GM23338 (cell line): Measurements from ENCODE around the gene SYNE4.

Experiments
- CREB1 ChIP-seq: fragments of 250-450 bp; sonication (Bioruptor Pico); IDR thresholded peaks from 2 replicates; pipeline ENCODE4 v1.5.0; 2020; ENCODE audit warnings: low read depth, mild to moderate bottlenecking, moderate library complexity
- REST ChIP-seq: IDR thresholded peaks from one replicate; pipeline ENCODE4 v1.6.1; 2018; ENCODE audit warnings: antibody characterized with exemption; ENCODE audit not compliant: unreplicated experiment
- ZNF114 ChIP-seq: fragments of 250-450 bp; sonication (Bioruptor Pico); IDR thresholded peaks from 2 replicates; pipeline ENCODE4 v1.5.0; 2020; ENCODE audit warnings: mild to moderate bottlenecking, moderate library complexity
- ZNF462 ChIP-seq: fragments of 250-450 bp; sonication (Bioruptor Pico); IDR thresholded peaks from 2 replicates; pipeline ENCODE4 v1.5.0; 2020; ENCODE audit warnings: mild to moderate bottlenecking, moderate library complexity
- TF ChIP-seq, protein P1 (sequence below), 2 experiments: fragments of 200-600 bp in 1 of 2; sonication (generic) in 1 of 2; conservative IDR thresholded peaks; 2 replicates each; pipeline versions ENCODE4 v1.5.1 to v1.6.1; 2016 to 2017; ENCODE audit warnings: antibody characterized with exemption in 2 of 2, low read depth in 2 of 2, mild to moderate bottlenecking in 2 of 2, moderate library complexity in 1 of 2

- TF ChIP-seq, protein P1, sequence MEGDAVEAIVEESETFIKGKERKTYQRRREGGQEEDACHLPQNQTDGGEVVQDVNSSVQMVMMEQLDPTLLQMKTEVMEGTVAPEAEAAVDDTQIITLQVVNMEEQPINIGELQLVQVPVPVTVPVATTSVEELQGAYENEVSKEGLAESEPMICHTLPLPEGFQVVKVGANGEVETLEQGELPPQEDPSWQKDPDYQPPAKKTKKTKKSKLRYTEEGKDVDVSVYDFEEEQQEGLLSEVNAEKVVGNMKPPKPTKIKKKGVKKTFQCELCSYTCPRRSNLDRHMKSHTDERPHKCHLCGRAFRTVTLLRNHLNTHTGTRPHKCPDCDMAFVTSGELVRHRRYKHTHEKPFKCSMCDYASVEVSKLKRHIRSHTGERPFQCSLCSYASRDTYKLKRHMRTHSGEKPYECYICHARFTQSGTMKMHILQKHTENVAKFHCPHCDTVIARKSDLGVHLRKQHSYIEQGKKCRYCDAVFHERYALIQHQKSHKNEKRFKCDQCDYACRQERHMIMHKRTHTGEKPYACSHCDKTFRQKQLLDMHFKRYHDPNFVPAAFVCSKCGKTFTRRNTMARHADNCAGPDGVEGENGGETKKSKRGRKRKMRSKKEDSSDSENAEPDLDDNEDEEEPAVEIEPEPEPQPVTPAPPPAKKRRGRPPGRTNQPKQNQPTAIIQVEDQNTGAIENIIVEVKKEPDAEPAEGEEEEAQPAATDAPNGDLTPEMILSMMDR (conservative IDR thresholded peaks at IDR 0.05; ENCODE audit: low read depth in 2 of 2), result peak; percentile 25 to 53; a peak in 3 of 4 replicates
- TF ChIP-seq ZNF462 (CRISPR knock-in tag) (no peak), CREB1 (CRISPR knock-in tag) (no peak), ZNF114 (CRISPR knock-in tag) (no peak), REST (no peak)
Observed at GRCh38 chr19:35959040-35959967, 49.3 kb downstream of the SYNE4 start.
